HepG2 (cell line): ENCODE data around the gene ATOSB. TPM values are rescaled to one million over a fixed set of nuclear protein-coding genes. Genes with fewer than 3 reads are reported as not detected.

ENCODE experiments used
- FOXO1 ChIP-seq: sonication (generic); formaldehyde crosslinking; IDR thresholded peaks from 2 replicates; pipeline ENCODE4 v1.4.0; 2020; ENCODE audit warnings: missing genetic modification reagents
- GATAD2A ChIP-seq: IDR thresholded peaks from 2 replicates; pipeline ENCODE4 v1.6.1; 2016
- KAT7 ChIP-seq: IDR thresholded peaks from 2 replicates; pipeline ENCODE4 v1.6.1; 2018; ENCODE audit warnings: borderline replicate concordance, missing compliant biosample characterization
- MXI1 ChIP-seq: IDR thresholded peaks from 3 replicates; pipeline ENCODE4 v1.6.1; 2012; ENCODE audit warnings: low read depth, low read length, inconsistent platforms, borderline replicate concordance
- ZGPAT ChIP-seq: IDR thresholded peaks from 2 replicates; pipeline ENCODE4 v1.6.1; 2016; ENCODE audit warnings: mild to moderate bottlenecking
- ZNF10 ChIP-seq: sonication (generic); formaldehyde crosslinking; IDR thresholded peaks from 2 replicates; pipeline ENCODE4 v1.4.0; 2020; ENCODE audit warnings: mild to moderate bottlenecking, low read depth, missing genetic modification reagents, borderline replicate concordance
- ZNF136 ChIP-seq: sonication (generic); formaldehyde crosslinking; IDR thresholded peaks from 2 replicates; pipeline ENCODE4 v1.8.1; 2022; ENCODE audit warnings: low read depth, mild to moderate bottlenecking, moderate library complexity, missing genetic modification reagents
- ZNF251 ChIP-seq: sonication (generic); formaldehyde crosslinking; IDR thresholded peaks from 2 replicates; pipeline ENCODE4 v1.9.0; 2021; ENCODE audit warnings: mild to moderate bottlenecking, missing genetic modification reagents
- ZNF335 ChIP-seq: sonication (generic); formaldehyde crosslinking; IDR thresholded peaks from 2 replicates; pipeline ENCODE4 v1.4.0; 2020; ENCODE audit warnings: missing genetic modification reagents
- ZNF431 ChIP-seq: sonication (generic); formaldehyde crosslinking; IDR thresholded peaks from 2 replicates; pipeline ENCODE4 v1.9.0; 2022; ENCODE audit warnings: missing genetic modification reagents, low read depth, mild to moderate bottlenecking, borderline replicate concordance
- ZNF549 ChIP-seq: sonication (generic); formaldehyde crosslinking; IDR thresholded peaks from 2 replicates; pipeline ENCODE4 v1.5.0; 2020; ENCODE audit warnings: missing genetic modification reagents
- ZNF749 ChIP-seq: sonication (generic); formaldehyde crosslinking; IDR thresholded peaks from 2 replicates; pipeline ENCODE4 v1.8.0; 2022; ENCODE audit warnings: mild to moderate bottlenecking, missing genetic modification reagents, moderate library complexity, borderline replicate concordance
- ZNF883 ChIP-seq: sonication (generic); formaldehyde crosslinking; IDR thresholded peaks from 2 replicates; pipeline ENCODE4 v1.5.1; 2020; ENCODE audit warnings: mild to moderate bottlenecking, missing genetic modification reagents; ENCODE audit errors: not compliant biosample characterization
- polyA plus RNA-seq, 8 experiments: library from polyadenylated mRNA; depleted of rRNA in 3 of 8; stranded (reverse) in 7 of 8; unstranded in 1 of 8; fragments of >200 nt; fragmentation: Illumina TruSeq in 4 of 8; extraction: Trizol in 4 of 8; gene quantifications; 2 replicates each; pipeline versions ENCODE4 v1.2.1 to v1.2.3, GENCODE V29; 2011 to 2016; ENCODE audit warnings: low read depth in 4 of 8, missing spikeins in 1 of 8, mixed read lengths in 1 of 8; ENCODE audit not compliant: insufficient read depth in 1 of 8
- total RNA-seq, 5 experiments: library from RNA; depleted of rRNA; stranded (reverse); fragments of >200 nt; fragmentation: Illumina TruSeq; extraction: Trizol; gene quantifications; 2 replicates each; pipeline ENCODE4 v1.2.3, GENCODE V29; 2016; ENCODE audit warnings: low read depth in 1 of 5
- TF ChIP-seq, protein P1 (sequence below): sonication (generic); formaldehyde crosslinking; IDR thresholded peaks from 2 replicates; pipeline ENCODE4 v1.4.0; 2020; ENCODE audit warnings: mild to moderate bottlenecking, missing genetic modification reagents
- TF ChIP-seq, protein P2 (sequence below): sonication (generic); formaldehyde crosslinking; IDR thresholded peaks from 2 replicates; pipeline ENCODE4 v1.5.1; 2020; ENCODE audit warnings: mild to moderate bottlenecking, missing genetic modification reagents, borderline replicate concordance

ATOSB gene
- total and polyA plus RNA-seq, 2 of the 13 experiments (the other 11 are each of a cell fraction or from before 2014, with no cell fraction given): 1.9 to 6.4 TPM

GRCh38 chr9:35161713-35162604 is 46.3 kb upstream of the ATOSB start, which contains the start of gene UNC13B (continued):
- TF ChIP-seq, protein P1, sequence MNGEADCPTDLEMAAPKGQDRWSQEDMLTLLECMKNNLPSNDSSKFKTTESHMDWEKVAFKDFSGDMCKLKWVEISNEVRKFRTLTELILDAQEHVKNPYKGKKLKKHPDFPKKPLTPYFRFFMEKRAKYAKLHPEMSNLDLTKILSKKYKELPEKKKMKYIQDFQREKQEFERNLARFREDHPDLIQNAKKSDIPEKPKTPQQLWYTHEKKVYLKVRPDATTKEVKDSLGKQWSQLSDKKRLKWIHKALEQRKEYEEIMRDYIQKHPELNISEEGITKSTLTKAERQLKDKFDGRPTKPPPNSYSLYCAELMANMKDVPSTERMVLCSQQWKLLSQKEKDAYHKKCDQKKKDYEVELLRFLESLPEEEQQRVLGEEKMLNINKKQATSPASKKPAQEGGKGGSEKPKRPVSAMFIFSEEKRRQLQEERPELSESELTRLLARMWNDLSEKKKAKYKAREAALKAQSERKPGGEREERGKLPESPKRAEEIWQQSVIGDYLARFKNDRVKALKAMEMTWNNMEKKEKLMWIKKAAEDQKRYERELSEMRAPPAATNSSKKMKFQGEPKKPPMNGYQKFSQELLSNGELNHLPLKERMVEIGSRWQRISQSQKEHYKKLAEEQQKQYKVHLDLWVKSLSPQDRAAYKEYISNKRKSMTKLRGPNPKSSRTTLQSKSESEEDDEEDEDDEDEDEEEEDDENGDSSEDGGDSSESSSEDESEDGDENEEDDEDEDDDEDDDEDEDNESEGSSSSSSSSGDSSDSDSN: peak; percentile 99
- peak; percentile 37; the same call in 1 of the 2 replicates for TF ChIP-seq ZNF749 (CRISPR knock-in tag)
- TF ChIP-seq KAT7 (CRISPR knock-in tag): peak; percentile 87; the same call in 1 of the 2 replicates
- no peak for TF ChIP-seq ZNF335 (CRISPR knock-in tag)
- peak; percentile 77; the same call in 1 of the 2 replicates for TF ChIP-seq ZGPAT (CRISPR knock-in tag)
- peak; percentile 59; the same call in 1 of the 3 replicates for TF ChIP-seq MXI1
- TF ChIP-seq FOXO1: no peak
- no peak for TF ChIP-seq ZNF549 (CRISPR knock-in tag)
- peak; percentile 40 for TF ChIP-seq GATAD2A (CRISPR knock-in tag)
- no peak for TF ChIP-seq ZNF10 (CRISPR knock-in tag)
- TF ChIP-seq, protein P2, sequence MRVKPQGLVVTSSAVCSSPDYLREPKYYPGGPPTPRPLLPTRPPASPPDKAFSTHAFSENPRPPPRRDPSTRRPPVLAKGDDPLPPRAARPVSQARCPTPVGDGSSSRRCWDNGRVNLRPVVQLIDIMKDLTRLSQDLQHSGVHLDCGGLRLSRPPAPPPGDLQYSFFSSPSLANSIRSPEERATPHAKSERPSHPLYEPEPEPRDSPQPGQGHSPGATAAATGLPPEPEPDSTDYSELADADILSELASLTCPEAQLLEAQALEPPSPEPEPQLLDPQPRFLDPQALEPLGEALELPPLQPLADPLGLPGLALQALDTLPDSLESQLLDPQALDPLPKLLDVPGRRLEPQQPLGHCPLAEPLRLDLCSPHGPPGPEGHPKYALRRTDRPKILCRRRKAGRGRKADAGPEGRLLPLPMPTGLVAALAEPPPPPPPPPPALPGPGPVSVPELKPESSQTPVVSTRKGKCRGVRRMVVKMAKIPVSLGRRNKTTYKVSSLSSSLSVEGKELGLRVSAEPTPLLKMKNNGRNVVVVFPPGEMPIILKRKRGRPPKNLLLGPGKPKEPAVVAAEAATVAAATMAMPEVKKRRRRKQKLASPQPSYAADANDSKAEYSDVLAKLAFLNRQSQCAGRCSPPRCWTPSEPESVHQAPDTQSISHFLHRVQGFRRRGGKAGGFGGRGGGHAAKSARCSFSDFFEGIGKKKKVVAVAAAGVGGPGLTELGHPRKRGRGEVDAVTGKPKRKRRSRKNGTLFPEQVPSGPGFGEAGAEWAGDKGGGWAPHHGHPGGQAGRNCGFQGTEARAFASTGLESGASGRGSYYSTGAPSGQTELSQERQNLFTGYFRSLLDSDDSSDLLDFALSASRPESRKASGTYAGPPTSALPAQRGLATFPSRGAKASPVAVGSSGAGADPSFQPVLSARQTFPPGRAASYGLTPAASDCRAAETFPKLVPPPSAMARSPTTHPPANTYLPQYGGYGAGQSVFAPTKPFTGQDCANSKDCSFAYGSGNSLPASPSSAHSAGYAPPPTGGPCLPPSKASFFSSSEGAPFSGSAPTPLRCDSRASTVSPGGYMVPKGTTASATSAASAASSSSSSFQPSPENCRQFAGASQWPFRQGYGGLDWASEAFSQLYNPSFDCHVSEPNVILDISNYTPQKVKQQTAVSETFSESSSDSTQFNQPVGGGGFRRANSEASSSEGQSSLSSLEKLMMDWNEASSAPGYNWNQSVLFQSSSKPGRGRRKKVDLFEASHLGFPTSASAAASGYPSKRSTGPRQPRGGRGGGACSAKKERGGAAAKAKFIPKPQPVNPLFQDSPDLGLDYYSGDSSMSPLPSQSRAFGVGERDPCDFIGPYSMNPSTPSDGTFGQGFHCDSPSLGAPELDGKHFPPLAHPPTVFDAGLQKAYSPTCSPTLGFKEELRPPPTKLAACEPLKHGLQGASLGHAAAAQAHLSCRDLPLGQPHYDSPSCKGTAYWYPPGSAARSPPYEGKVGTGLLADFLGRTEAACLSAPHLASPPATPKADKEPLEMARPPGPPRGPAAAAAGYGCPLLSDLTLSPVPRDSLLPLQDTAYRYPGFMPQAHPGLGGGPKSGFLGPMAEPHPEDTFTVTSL (CRISPR knock-in tag): no peak
- 0 out of 2 replicates have a peak, but pooled peaks have one; percentile 34 for TF ChIP-seq ZNF431 (CRISPR knock-in tag)
- peak; percentile 31; the same call in 1 of the 2 replicates for TF ChIP-seq ZNF136 (CRISPR knock-in tag)
- TF ChIP-seq ZNF883 (CRISPR knock-in tag): peak; percentile 83
- TF ChIP-seq ZNF251: 0 out of 2 replicates have a peak, but pooled peaks have one; percentile 49
